GM23248 (cell line): ENCODE measurements around the gene NOTUM.

Experiments
- EZH2 ChIP-seq: fragments of 200-600 bp; sonication (generic); IDR thresholded peaks from 2 replicates; pipeline ENCODE4 v1.6.1; 2018; ENCODE audit warnings: antibody characterized with exemption, mild to moderate bottlenecking; ENCODE audit not compliant: insufficient read depth, poor library complexity, severe bottlenecking
- EZH2phosphoT487 ChIP-seq: fragments of 200-600 bp; sonication (generic); IDR thresholded peaks from 2 replicates; pipeline ENCODE4 v1.6.1; 2018; ENCODE audit warnings: antibody characterized with exemption, moderate library complexity, mild to moderate bottlenecking, low read depth; ENCODE audit not compliant: insufficient read depth

DNA sequence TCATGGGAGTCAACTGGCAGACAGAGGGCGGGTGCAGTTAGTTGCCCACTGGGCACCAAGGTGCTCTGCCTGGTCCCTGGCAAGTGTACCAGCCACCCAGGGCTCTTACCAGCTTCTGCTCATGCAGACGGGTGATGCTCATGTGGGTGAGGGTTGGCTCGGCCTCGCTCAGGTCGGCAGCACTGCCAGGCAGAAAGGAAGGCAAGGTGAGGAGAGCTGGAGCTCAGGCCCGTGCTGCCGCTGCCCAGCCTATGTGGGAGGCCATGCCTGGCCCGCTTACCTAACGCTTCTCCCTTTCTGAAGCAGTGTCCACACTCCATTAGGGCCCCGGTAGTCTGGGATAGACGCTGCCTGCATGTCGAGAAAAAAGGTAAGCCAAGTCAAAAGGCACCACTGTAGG lies 45.7 kb downstream of the NOTUM start:
- TF ChIP-seq EZH2phosphoT487 = no peak
- TF ChIP-seq EZH2 = no peak
